Tibial nerve (tissue), 3 donors: ENCODE data around the gene IGSF6.

Experiments used
- POLR2A ChIP-seq, 2 donors: fragments of 450-650 bp; IDR thresholded peaks; one replicate each; pipeline ENCODE4 v1.6.1; 2017; ENCODE audit warnings: antibody characterized with exemption in 2 of 2, mild to moderate bottlenecking in 2 of 2, moderate library complexity in 2 of 2
- TF ChIP-seq, protein P1 (sequence below), 5 experiments: fragments of 200-600 bp in 3 of 5; fragments of 450-650 bp in 2 of 5; sonication (generic) in 3 of 5; IDR thresholded peaks; one replicate each; pipeline ENCODE4 v1.5.1; 2016 to 2019; ENCODE audit warnings: antibody characterized with exemption in 5 of 5, mild to moderate bottlenecking in 3 of 5, moderate library complexity in 2 of 5

DNA sequence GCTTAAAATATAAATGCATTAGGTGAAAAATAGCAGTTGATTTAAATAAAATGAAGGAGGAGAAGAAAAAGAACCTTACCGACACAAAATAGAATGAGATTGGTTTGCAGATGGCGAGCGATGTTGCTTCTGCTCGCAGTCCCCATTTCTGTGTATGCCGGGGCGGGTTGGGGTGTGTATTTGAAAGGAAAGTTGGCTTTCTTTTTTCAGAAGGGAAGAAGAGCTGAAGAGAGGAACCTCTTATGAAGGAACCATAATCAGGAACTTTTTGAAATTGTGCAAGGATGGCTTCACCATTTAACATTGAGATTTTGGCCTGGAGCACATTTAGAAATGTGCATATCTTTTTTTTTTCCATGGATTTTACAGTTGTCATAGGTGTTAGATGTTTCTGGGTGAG, at the start of gene IGSF6:
- TF ChIP-seq, protein P1, sequence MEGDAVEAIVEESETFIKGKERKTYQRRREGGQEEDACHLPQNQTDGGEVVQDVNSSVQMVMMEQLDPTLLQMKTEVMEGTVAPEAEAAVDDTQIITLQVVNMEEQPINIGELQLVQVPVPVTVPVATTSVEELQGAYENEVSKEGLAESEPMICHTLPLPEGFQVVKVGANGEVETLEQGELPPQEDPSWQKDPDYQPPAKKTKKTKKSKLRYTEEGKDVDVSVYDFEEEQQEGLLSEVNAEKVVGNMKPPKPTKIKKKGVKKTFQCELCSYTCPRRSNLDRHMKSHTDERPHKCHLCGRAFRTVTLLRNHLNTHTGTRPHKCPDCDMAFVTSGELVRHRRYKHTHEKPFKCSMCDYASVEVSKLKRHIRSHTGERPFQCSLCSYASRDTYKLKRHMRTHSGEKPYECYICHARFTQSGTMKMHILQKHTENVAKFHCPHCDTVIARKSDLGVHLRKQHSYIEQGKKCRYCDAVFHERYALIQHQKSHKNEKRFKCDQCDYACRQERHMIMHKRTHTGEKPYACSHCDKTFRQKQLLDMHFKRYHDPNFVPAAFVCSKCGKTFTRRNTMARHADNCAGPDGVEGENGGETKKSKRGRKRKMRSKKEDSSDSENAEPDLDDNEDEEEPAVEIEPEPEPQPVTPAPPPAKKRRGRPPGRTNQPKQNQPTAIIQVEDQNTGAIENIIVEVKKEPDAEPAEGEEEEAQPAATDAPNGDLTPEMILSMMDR (IDR thresholded peaks at IDR 0.05): no peak
- TF ChIP-seq POLR2A (IDR thresholded peaks at IDR 0.05): no peak
